GM23338 (cell line): Measurements from ENCODE around the gene TM9SF2. TPM values are rescaled to one million over a fixed set of nuclear protein-coding genes. Genes with fewer than 3 reads are reported as not detected.

Experiments used
- ATAC-seq: fragments of 200-7000 bp; cut with Tn5 transposase; 3 replicates; pipeline ENCODE4 v1.9.1; 2020
- DNase-seq: peaks from one replicate; pipeline ENCODE4 v3.0.0-alpha.2; 2015; ENCODE audit warnings: low spot score
- H2AFZ ChIP-seq: fragments of 200-600 bp; sonication (generic); 2 replicates; pipeline ENCODE4 v1.8.0; 2016; ENCODE audit warnings: antibody characterized with exemption, mild to moderate bottlenecking, moderate library complexity
- H3F3A ChIP-seq: fragments of 200-600 bp; sonication (generic); replicated peaks from 2 replicates; pipeline ENCODE4 v1.8.0; 2017; ENCODE audit warnings: antibody characterized with exemption, mixed run types, low read depth
- H3K27ac ChIP-seq: fragments of 200-600 bp; sonication (generic); 2 replicates; pipeline ENCODE4 v1.6.1; 2016; ENCODE audit warnings: low read depth
- H3K27me3 ChIP-seq: fragments of 200-600 bp; sonication (generic); 2 replicates; pipeline ENCODE4 v1.8.0; 2016; ENCODE audit warnings: mild to moderate bottlenecking, mixed run types, moderate library complexity; ENCODE audit not compliant: insufficient read depth
- H3K36me3 ChIP-seq: fragments of 200-600 bp; sonication (generic); 2 replicates; pipeline ENCODE4 v1.8.0; 2016; ENCODE audit warnings: mild to moderate bottlenecking; ENCODE audit not compliant: insufficient read depth
- H3K4me1 ChIP-seq: fragments of 200-600 bp; sonication (generic); 2 replicates; pipeline ENCODE4 v1.8.0; 2016; ENCODE audit warnings: mild to moderate bottlenecking, moderate library complexity; ENCODE audit not compliant: insufficient read depth
- H3K4me2 ChIP-seq: fragments of 200-600 bp; sonication (generic); 2 replicates; pipeline ENCODE4 v1.7.1; 2017; ENCODE audit warnings: mixed run types
- H3K4me3 ChIP-seq: fragments of 200-600 bp; sonication (generic); 2 replicates; pipeline ENCODE4 v1.6.1; 2016; ENCODE audit warnings: mixed run types
- H3K79me2 ChIP-seq: fragments of 200-600 bp; sonication (generic); replicated peaks from 2 replicates; pipeline ENCODE4 v1.8.0; 2017; ENCODE audit warnings: mild to moderate bottlenecking; ENCODE audit not compliant: insufficient read depth
- H3K9me2 ChIP-seq: fragments of 200-600 bp; sonication (generic); 2 replicates; pipeline ENCODE4 v1.8.0; 2017; ENCODE audit not compliant: insufficient read depth
- H4K20me1 ChIP-seq: fragments of 200-600 bp; sonication (generic); replicated peaks from 2 replicates; pipeline ENCODE4 v1.8.0; 2017; ENCODE audit warnings: mild to moderate bottlenecking; ENCODE audit not compliant: insufficient read depth
- H3K27ac Mint-ChIP-seq: 2 replicates; pipeline ENCODE4 v1.8.0; 2020; ENCODE audit warnings: inconsistent platforms, mild to moderate bottlenecking, moderate library complexity, mixed read lengths
- H3K27me3 Mint-ChIP-seq: 3 replicates; pipeline ENCODE4 v1.8.0; 2022; ENCODE audit warnings: low read depth, mild to moderate bottlenecking, moderate library complexity, mixed read lengths, inconsistent platforms; ENCODE audit not compliant: insufficient read depth, poor library complexity
- H3K36me3 Mint-ChIP-seq: 3 replicates; pipeline ENCODE4 v1.8.0; 2021; ENCODE audit warnings: low read depth, mild to moderate bottlenecking, inconsistent platforms, moderate library complexity, mixed read lengths
- H3K4me1 Mint-ChIP-seq: 3 replicates; pipeline ENCODE4 v1.8.0; 2020; ENCODE audit warnings: mild to moderate bottlenecking, inconsistent platforms, mixed read lengths
- H3K4me3 Mint-ChIP-seq: 3 replicates; pipeline ENCODE4 v1.8.0; 2021; ENCODE audit warnings: moderate library complexity, mild to moderate bottlenecking, inconsistent platforms, mixed read lengths
- H3K9me3 Mint-ChIP-seq: 3 replicates; pipeline ENCODE4 v1.8.0; 2020; ENCODE audit warnings: moderate library complexity, mild to moderate bottlenecking, inconsistent platforms, mixed read lengths
- CREB1 ChIP-seq: fragments of 250-450 bp; sonication (Bioruptor Pico); IDR thresholded peaks from 2 replicates; pipeline ENCODE4 v1.5.0; 2020; ENCODE audit warnings: low read depth, mild to moderate bottlenecking, moderate library complexity
- ETS1 ChIP-seq: IDR thresholded peaks from 2 replicates; pipeline ENCODE4 v1.6.1; 2016; ENCODE audit warnings: antibody characterized with exemption
- JUNB ChIP-seq: IDR thresholded peaks from one replicate; pipeline ENCODE4 v1.6.1; 2016; ENCODE audit warnings: antibody characterized with exemption; ENCODE audit not compliant: unreplicated experiment
- NANOG ChIP-seq: IDR thresholded peaks from 2 replicates; pipeline ENCODE4 v1.6.1; 2016; ENCODE audit warnings: antibody characterized with exemption, borderline replicate concordance
- STAT1 ChIP-seq: IDR thresholded peaks from one replicate; pipeline ENCODE4 v1.6.1; 2016; ENCODE audit warnings: antibody characterized with exemption; ENCODE audit not compliant: unreplicated experiment
- ZNF331 ChIP-seq: fragments of 250-450 bp; sonication (Bioruptor Pico); IDR thresholded peaks from 2 replicates; pipeline ENCODE4 v1.5.0; 2020; ENCODE audit warnings: low read depth, mild to moderate bottlenecking, moderate library complexity
- polyA plus RNA-seq: library from polyadenylated mRNA; unstranded; fragments of >200 nt; fragmentation: Nextera tagmentation; extraction: Ambion mirVana; gene quantifications from 2 replicates; pipeline ENCODE4 v1.2.1, GENCODE V29; 2016
- total RNA-seq: library from RNA; depleted of rRNA; stranded (reverse); fragments of >200 nt; shearing (Covaris generic); gene quantifications from 2 replicates; pipeline ENCODE4 v1.2.3, GENCODE V29; 2014
- TF ChIP-seq, protein P1 (sequence below): fragments of 250-450 bp; sonication (Bioruptor Pico); IDR thresholded peaks from 2 replicates; pipeline ENCODE4 v1.5.0; 2020; ENCODE audit warnings: mild to moderate bottlenecking, moderate library complexity

TM9SF2 gene
- total and polyA plus RNA-seq, 2 experiments from 2014 or later: 50.5 to 115 TPM

DNA sequence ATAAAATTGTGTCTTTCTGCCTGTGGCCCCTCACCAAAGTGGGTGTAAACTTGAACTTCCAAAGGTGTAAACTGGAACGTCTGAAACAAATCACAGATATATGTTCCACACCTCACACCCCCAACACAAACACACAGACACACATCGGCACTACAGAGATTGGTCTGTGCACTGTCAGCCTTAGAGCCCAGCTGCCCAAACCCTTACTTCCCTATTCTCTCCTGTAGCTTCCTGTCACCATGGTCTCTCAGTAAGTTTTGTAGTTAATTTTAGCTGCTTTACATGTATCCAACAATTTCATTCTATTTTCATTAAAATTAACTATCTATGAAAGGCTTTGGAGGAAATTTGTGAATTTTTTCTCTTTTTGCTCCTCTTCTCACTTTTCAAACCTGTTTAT lies 5.4 kb downstream of the TM9SF2 start (continued):
- TF ChIP-seq, protein P1, sequence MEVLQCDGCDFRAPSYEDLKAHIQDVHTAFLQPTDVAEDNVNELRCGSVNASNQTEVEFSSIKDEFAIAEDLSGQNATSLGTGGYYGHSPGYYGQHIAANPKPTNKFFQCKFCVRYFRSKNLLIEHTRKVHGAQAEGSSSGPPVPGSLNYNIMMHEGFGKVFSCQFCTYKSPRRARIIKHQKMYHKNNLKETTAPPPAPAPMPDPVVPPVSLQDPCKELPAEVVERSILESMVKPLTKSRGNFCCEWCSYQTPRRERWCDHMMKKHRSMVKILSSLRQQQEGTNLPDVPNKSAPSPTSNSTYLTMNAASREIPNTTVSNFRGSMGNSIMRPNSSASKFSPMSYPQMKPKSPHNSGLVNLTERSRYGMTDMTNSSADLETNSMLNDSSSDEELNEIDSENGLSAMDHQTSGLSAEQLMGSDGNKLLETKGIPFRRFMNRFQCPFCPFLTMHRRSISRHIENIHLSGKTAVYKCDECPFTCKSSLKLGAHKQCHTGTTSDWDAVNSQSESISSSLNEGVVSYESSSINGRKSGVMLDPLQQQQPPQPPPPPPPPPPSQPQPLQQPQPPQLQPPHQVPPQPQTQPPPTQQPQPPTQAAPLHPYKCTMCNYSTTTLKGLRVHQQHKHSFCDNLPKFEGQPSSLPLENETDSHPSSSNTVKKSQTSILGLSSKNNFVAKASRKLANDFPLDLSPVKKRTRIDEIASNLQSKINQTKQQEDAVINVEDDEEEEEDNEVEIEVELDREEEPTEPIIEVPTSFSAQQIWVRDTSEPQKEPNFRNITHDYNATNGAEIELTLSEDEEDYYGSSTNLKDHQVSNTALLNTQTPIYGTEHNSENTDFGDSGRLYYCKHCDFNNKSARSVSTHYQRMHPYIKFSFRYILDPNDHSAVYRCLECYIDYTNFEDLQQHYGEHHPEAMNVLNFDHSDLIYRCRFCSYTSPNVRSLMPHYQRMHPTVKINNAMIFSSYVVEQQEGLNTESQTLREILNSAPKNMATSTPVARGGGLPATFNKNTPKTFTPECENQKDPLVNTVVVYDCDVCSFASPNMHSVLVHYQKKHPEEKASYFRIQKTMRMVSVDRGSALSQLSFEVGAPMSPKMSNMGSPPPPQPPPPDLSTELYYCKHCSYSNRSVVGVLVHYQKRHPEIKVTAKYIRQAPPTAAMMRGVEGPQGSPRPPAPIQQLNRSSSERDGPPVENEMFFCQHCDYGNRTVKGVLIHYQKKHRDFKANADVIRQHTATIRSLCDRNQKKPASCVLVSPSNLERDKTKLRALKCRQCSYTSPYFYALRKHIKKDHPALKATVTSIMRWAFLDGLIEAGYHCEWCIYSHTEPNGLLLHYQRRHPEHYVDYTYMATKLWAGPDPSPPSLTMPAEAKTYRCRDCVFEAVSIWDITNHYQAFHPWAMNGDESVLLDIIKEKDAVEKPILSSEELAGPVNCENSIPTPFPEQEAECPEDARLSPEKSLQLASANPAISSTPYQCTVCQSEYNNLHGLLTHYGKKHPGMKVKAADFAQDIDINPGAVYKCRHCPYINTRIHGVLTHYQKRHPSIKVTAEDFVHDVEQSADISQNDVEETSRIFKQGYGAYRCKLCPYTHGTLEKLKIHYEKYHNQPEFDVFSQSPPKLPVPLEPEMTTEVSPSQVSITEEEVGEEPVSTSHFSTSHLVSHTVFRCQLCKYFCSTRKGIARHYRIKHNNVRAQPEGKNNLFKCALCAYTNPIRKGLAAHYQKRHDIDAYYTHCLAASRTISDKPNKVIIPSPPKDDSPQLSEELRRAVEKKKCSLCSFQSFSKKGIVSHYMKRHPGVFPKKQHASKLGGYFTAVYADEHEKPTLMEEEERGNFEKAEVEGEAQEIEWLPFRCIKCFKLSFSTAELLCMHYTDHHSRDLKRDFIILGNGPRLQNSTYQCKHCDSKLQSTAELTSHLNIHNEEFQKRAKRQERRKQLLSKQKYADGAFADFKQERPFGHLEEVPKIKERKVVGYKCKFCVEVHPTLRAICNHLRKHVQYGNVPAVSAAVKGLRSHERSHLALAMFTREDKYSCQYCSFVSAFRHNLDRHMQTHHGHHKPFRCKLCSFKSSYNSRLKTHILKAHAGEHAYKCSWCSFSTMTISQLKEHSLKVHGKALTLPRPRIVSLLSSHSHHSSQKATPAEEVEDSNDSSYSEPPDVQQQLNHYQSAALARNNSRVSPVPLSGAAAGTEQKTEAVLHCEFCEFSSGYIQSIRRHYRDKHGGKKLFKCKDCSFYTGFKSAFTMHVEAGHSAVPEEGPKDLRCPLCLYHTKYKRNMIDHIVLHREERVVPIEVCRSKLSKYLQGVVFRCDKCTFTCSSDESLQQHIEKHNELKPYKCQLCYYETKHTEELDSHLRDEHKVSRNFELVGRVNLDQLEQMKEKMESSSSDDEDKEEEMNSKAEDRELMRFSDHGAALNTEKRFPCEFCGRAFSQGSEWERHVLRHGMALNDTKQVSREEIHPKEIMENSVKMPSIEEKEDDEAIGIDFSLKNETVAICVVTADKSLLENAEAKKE: no peak
- TF ChIP-seq NANOG (no peak), STAT1 (no peak), ZNF331 (CRISPR knock-in tag) (no peak), CREB1 (CRISPR knock-in tag) (no peak)

- H3K36me3 Mint-ChIP-seq: peaks cover 45% of the 10 kb centered on the region
- Histone ChIP-seq H3K9me2 (no peaks in the 10 kb centered on the region), H3K4me2 (no peak overlapping the region), H3K27me3 (no peaks in the 10 kb centered on the region), H3K4me3 (no peak overlapping the region), H4K20me1 (peaks cover 23% of the 10 kb centered on the region), H3F3A (no peaks in the 10 kb centered on the region), H3K4me1 (peaks cover 13% of the 10 kb centered on the region), H3K27ac (no peak overlapping the region), H3K36me3 (peaks cover 7% of the 10 kb centered on the region), H2AFZ (no peak overlapping the region), H3K79me2 (peaks cover 100% of the 10 kb centered on the region)
- peaks cover 30% of the 10 kb centered on the region for H3K9me3 Mint-ChIP-seq
- ATAC-seq (no peak), DNase-seq (no peak)
- H3K27ac Mint-ChIP-seq: no peak overlapping the region
- peaks cover 8% of the 10 kb centered on the region; the same call in 2 of the 3 replicates for H3K4me1 Mint-ChIP-seq
- H3K27me3 Mint-ChIP-seq: no peaks in the 10 kb centered on the region
- H3K4me3 Mint-ChIP-seq: no peak overlapping the region
- TF ChIP-seq ETS1 (no peak), ZNF331 (CRISPR knock-in tag) (no peak), NANOG (no peak), JUNB (no peak), STAT1 (no peak)
- TF ChIP-seq, protein P1: no peak
Measured at GRCh38 chr13:99507054-99507453, 5.8 kb downstream of the TM9SF2 start.
